C4-2B (cell line): ENCODE results near the gene FABP3.

ENCODE experiments used
- ZFX ChIP-seq: fragments of 450-650 bp; IDR thresholded peaks from 2 replicates; pipeline ENCODE4 v1.6.1; 2017
- TF ChIP-seq, protein P1 (sequence below): fragments of 450-650 bp; conservative IDR thresholded peaks from 2 replicates; pipeline ENCODE4 v1.5.1; 2017; ENCODE audit warnings: mild to moderate bottlenecking

DNA sequence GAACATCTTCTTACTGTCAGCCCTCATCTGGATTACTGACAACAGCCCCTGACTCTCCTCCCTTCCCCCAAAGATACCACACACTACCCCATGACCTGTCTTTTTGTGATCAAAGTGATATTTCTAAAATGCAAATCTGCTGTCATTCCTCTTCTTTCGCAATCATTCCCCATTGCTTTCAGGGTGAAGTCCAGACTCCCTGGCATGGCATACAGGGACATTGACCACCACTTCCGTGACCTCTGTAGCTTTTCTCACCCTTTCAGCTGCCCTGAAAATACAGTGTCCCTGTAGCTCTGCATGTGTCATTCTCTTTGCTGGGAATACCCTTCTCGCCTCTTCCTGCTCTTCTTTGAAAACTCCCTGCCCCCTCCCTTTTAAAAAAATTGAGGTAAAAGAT lies 44.3 kb upstream of the FABP3 start:
- TF ChIP-seq, protein P1, sequence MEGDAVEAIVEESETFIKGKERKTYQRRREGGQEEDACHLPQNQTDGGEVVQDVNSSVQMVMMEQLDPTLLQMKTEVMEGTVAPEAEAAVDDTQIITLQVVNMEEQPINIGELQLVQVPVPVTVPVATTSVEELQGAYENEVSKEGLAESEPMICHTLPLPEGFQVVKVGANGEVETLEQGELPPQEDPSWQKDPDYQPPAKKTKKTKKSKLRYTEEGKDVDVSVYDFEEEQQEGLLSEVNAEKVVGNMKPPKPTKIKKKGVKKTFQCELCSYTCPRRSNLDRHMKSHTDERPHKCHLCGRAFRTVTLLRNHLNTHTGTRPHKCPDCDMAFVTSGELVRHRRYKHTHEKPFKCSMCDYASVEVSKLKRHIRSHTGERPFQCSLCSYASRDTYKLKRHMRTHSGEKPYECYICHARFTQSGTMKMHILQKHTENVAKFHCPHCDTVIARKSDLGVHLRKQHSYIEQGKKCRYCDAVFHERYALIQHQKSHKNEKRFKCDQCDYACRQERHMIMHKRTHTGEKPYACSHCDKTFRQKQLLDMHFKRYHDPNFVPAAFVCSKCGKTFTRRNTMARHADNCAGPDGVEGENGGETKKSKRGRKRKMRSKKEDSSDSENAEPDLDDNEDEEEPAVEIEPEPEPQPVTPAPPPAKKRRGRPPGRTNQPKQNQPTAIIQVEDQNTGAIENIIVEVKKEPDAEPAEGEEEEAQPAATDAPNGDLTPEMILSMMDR = no peak
- TF ChIP-seq ZFX = no peak
